SKM-1 (cell line): Measurements from ENCODE around the gene SP7.
"Not testable (repeated sequence)": the region's sequence is repeated elsewhere in the genome, so short reads cannot be mapped to it uniquely, and the experiment has no call there.

Experiments used
- DNase-seq: peaks from one replicate; lab custom pipeline; 2025; ENCODE audit not compliant: unreplicated experiment; lab: John Stamatoyannopoulos, UW

The SP7 gene

GRCh38 chr12:53336181-53336681 is at the start of gene SP7:
SP7 (minus strand) TSS chr12:53336354; CDS start chr12:53335646, 708 bp downstream.
- no peak for DNase-seq

GRCh38 chr12:53383258-53383657 is 47.1 kb upstream of the SP7 start:
- no peak for DNase-seq

GRCh38 chr12:53381731-53382630 is 45.8 kb upstream of the SP7 start:
- no peak for DNase-seq

- no peak for DNase-seq
Measured at GRCh38 chr12:53380794-53381730, 44.9 kb upstream of the SP7 start.

- peak; percentile 50 for DNase-seq
Measured at GRCh38 chr12:53380104-53380793, 44.1 kb upstream of the SP7 start, which contains the start of gene SP1. SP1 (plus strand) TSS chr12:53380176; CDS start chr12:53380292, 116 bp downstream.

GRCh38 chr12:53379389-53380103 is 43.4 kb upstream of the SP7 start:
- DNase-seq, result peak; percentile 96

GRCh38 chr12:53378724-53379388 is 42.7 kb upstream of the SP7 start:
- no peak for DNase-seq

- DNase-seq, result no peak
Measured at GRCh38 chr12:53378222-53378621, 42.1 kb upstream of the SP7 start.

GRCh38 chr12:53376747-53377146 is 40.6 kb upstream of the SP7 start:
- no peak for DNase-seq

- DNase-seq, result not testable (repeated sequence)
Measured at GRCh38 chr12:53374277-53374676, 38.1 kb upstream of the SP7 start.

- not testable (repeated sequence) for DNase-seq
Measured at GRCh38 chr12:53373554-53374133, 37.5 kb upstream of the SP7 start.

GRCh38 chr12:53365245-53365904 is 29.2 kb upstream of the SP7 start:
- DNase-seq, result peak; percentile 4

- not testable (repeated sequence) for DNase-seq
Measured at GRCh38 chr12:53361638-53362037, 25.5 kb upstream of the SP7 start.

- no peak for DNase-seq
Measured at GRCh38 chr12:53358836-53359419, 22.8 kb upstream of the SP7 start.

GRCh38 chr12:53355121-53355520 is 19.0 kb upstream of the SP7 start:
- no peak for DNase-seq

- no peak for DNase-seq
Measured at GRCh38 chr12:53353257-53353655, 17.1 kb upstream of the SP7 start.

GRCh38 chr12:53352331-53353256 is 16.4 kb upstream of the SP7 start:
- peak; percentile 13 for DNase-seq
